Mesenchymal stem cell (in vitro differentiated cells and primary cell): ENCODE measurements around the gene CYB5R4.

ENCODE experiments used
- DNase-seq: peaks from one replicate; pipeline ENCODE4 v3.0.0-alpha.2; 2013
- H2AFZ ChIP-seq: one replicate; pipeline ENCODE4 v1.6.1; 2013; ENCODE audit warnings: low read depth, mild to moderate bottlenecking, control low read depth, inconsistent platforms, low read length, moderate library complexity
- H2AK5ac ChIP-seq: 2 replicates; pipeline ENCODE4 v1.6.1; 2013; ENCODE audit warnings: low read length, moderate library complexity, mild to moderate bottlenecking, inconsistent platforms; ENCODE audit not compliant: severe bottlenecking
- H2BK120ac ChIP-seq: one replicate; pipeline ENCODE4 v1.6.1; 2013; ENCODE audit warnings: low read depth, mild to moderate bottlenecking, inconsistent platforms, low read length, moderate library complexity
- H2BK12ac ChIP-seq, 2 experiments: one replicate each; pipeline ENCODE4 v1.6.1; 2013; ENCODE audit warnings: inconsistent platforms in 2 of 2, low read length in 2 of 2, mild to moderate bottlenecking in 2 of 2, moderate library complexity in 2 of 2, control low read depth in 1 of 2
- H2BK15ac ChIP-seq: one replicate; pipeline ENCODE4 v1.6.1; 2013; ENCODE audit warnings: mild to moderate bottlenecking, low read depth, inconsistent platforms; ENCODE audit not compliant: poor library complexity, severe bottlenecking
- H2BK5ac ChIP-seq: 2 replicates; pipeline ENCODE4 v1.6.1; 2013; ENCODE audit warnings: low read depth, mild to moderate bottlenecking, low read length, control low read depth, inconsistent platforms; ENCODE audit not compliant: poor library complexity, severe bottlenecking
- H3K14ac ChIP-seq, 2 experiments: one replicate each; pipeline ENCODE4 v1.6.1; 2013; ENCODE audit warnings: inconsistent platforms in 2 of 2, low read length in 2 of 2, control low read depth in 1 of 2, mild to moderate bottlenecking in 1 of 2, moderate library complexity in 1 of 2
- H3K18ac ChIP-seq, 2 experiments: one replicate each; pipeline ENCODE4 v1.6.1; 2013; ENCODE audit warnings: inconsistent platforms in 2 of 2, low read length in 2 of 2, control low read depth in 1 of 2, low read depth in 1 of 2, mild to moderate bottlenecking in 1 of 2
- H3K23ac ChIP-seq, 2 experiments: one replicate each; pipeline ENCODE4 v1.6.1; 2013; ENCODE audit warnings: inconsistent platforms in 2 of 2, low read length in 2 of 2, mild to moderate bottlenecking in 2 of 2, moderate library complexity in 2 of 2, control low read depth in 1 of 2
- H3K27ac ChIP-seq: 2 replicates; pipeline ENCODE4 v1.5.1; 2013; ENCODE audit warnings: mild to moderate bottlenecking, moderate library complexity, low read length, control low read depth, inconsistent platforms; ENCODE audit not compliant: poor library complexity, severe bottlenecking
- H3K27me3 ChIP-seq, 2 experiments: 2 replicates each; pipeline versions ENCODE4 v1.6.1 to v1.7.0; 2013; ENCODE audit warnings: low read length in 2 of 2, mild to moderate bottlenecking in 2 of 2, moderate library complexity in 2 of 2, control low read depth in 1 of 2, inconsistent platforms in 1 of 2; ENCODE audit not compliant: control insufficient read depth in 1 of 2, insufficient read depth in 1 of 2
- H3K36me3 ChIP-seq, 2 experiments: 2 replicates each; pipeline versions ENCODE4 v1.6.1 to v1.7.0; 2013; ENCODE audit warnings: low read length in 2 of 2, control low read depth in 1 of 2, inconsistent platforms in 1 of 2, low read depth in 1 of 2, mild to moderate bottlenecking in 1 of 2; ENCODE audit not compliant: insufficient read depth in 2 of 2, control insufficient read depth in 1 of 2
- H3K4ac ChIP-seq, 2 experiments: one replicate each; pipeline ENCODE4 v1.6.1; 2013; ENCODE audit warnings: inconsistent platforms in 2 of 2, low read length in 2 of 2, mild to moderate bottlenecking in 2 of 2, moderate library complexity in 2 of 2, control low read depth in 1 of 2, low read depth in 1 of 2
- H3K4me1 ChIP-seq: 2 replicates; pipeline ENCODE4 v1.6.1; 2013; ENCODE audit warnings: low read depth, low read length, control low read depth; ENCODE audit not compliant: control insufficient read depth, insufficient read depth
- H3K4me2 ChIP-seq: 2 replicates; pipeline ENCODE4 v1.6.1; 2013; ENCODE audit warnings: low read length, mild to moderate bottlenecking, inconsistent platforms; ENCODE audit not compliant: poor library complexity, severe bottlenecking
- H3K4me3 ChIP-seq, 2 experiments: 2 replicates each; pipeline versions ENCODE4 v1.5.1 to v1.7.0; 2013; ENCODE audit warnings: low read length in 2 of 2, mild to moderate bottlenecking in 2 of 2, control low read depth in 1 of 2, low read depth in 1 of 2; ENCODE audit not compliant: insufficient read depth in 1 of 2
- H3K79me1 ChIP-seq: replicated peaks from 2 replicates; pipeline ENCODE4 v1.6.1; 2013; ENCODE audit warnings: mild to moderate bottlenecking, control low read depth, low read length, inconsistent platforms; ENCODE audit not compliant: poor library complexity, severe bottlenecking
- H3K9ac ChIP-seq: 2 replicates; pipeline ENCODE4 v1.7.0; 2013; ENCODE audit warnings: mild to moderate bottlenecking, low read length, moderate library complexity
- H3K9me3 ChIP-seq: 2 replicates; pipeline ENCODE4 v1.7.0; 2013; ENCODE audit warnings: mild to moderate bottlenecking, low read length; ENCODE audit not compliant: control insufficient read depth
- H4K8ac ChIP-seq: one replicate; pipeline ENCODE4 v1.6.1; 2013; ENCODE audit warnings: inconsistent platforms, mild to moderate bottlenecking, low read length, moderate library complexity
- H4K91ac ChIP-seq: one replicate; pipeline ENCODE4 v1.6.1; 2013; ENCODE audit warnings: mild to moderate bottlenecking, low read length, inconsistent platforms
- WGBS: methylation state at CpG from one replicate; pipeline ENCODE4 v1.1.7; 2013; ENCODE audit warnings: mixed read lengths; 5-methylcytosine and 5-hydroxymethylcytosine counted together

The CYB5R4 gene

GRCh38 chr6:84016029-84016428 lies 156.5 kb downstream of the CYB5R4 start:
- H3K18ac ChIP-seq, result no peak overlapping the region
- no peak overlapping the region for H2BK12ac ChIP-seq
- H3K4me1 ChIP-seq, result no peaks in the 10 kb centered on the region
- no CpG with 5 or more reads among the region's 1 CpG for WGBS
- no peak for DNase-seq
- H3K4me3 ChIP-seq, result no peak overlapping the region
- no peak overlapping the region for H3K27ac ChIP-seq
- H3K23ac ChIP-seq, result no peak overlapping the region
- H2BK120ac ChIP-seq, result no peak overlapping the region
- H3K27me3 ChIP-seq, result peaks cover 0 to 8% of the 10 kb centered on the region in 2 experiments
- H3K14ac ChIP-seq, result no peak overlapping the region
- H3K4ac ChIP-seq, result no peak overlapping the region
- no peak overlapping the region for H2AFZ ChIP-seq
- H3K36me3 ChIP-seq, result no peaks in the 10 kb centered on the region
- no peak overlapping the region for H4K8ac ChIP-seq
- no peaks in the 10 kb centered on the region for H3K79me1 ChIP-seq
- no peaks in the 10 kb centered on the region for H3K9me3 ChIP-seq
- no peak overlapping the region for H4K91ac ChIP-seq
- H3K4me2 ChIP-seq, result no peak overlapping the region
- no peak overlapping the region for H2BK15ac ChIP-seq
- H2AK5ac ChIP-seq, result no peak overlapping the region
- H3K9ac ChIP-seq, result no peak overlapping the region
- no peak overlapping the region for H2BK5ac ChIP-seq
